ENCODE data around the gene ZSCAN5A.
A peak's percentile ranks its signal among the peaks of the same experiment; 100 is the strongest.

The ZSCAN5A gene

DNA sequence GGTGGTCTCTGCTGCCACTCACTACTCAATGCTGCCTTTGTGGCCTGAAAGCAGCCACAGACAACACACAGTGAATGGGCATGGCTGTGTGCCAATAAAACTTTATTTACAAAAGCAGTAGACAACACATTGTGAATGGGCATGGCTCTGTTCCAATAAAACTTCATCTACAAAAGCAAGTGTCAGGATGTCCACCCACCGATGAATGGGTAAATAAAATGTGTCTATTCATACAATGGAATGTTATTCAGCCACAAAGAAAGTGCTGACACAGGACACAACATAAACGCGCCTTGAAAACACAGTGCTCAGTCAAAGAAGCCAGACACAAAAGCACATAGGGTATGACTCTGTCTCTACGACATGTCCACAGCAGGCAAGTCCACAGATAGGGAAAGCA is 20.1 kb downstream of the ZSCAN5A start:
- no peak for TF ChIP-seq CEBPB (IDR thresholded peaks at IDR 0.05)
- 0 out of 2 replicates have a peak, but pooled peaks have one; percentile 7 for TF ChIP-seq NFIC (IDR thresholded peaks at IDR 0.05)

DNA sequence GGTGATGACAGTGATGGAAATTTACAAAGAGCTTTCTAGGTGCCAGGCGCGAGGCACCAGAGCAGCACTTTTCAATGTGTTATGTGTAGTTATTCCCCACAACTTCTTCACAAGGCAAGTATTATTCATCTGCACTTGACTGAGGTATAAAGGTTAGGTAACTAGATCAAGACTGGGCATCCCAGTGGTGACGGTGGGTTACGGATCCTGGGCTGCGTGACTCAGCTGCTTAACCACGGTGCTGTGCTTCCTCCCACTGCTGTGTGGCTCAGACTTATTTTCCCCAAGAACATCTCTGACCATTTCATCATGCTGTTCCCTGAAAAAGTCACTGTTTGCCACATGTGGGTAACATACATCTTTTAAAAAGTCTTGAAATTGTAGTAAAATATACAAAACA is 22.8 kb downstream of the ZSCAN5A start:
- TF ChIP-seq TEAD4 (IDR thresholded peaks at IDR 0.05) (no peak), TAF1 (IDR thresholded peaks at IDR 0.05; ENCODE audit: low read depth) (no peak), FOXM1 (IDR thresholded peaks at IDR 0.05; ENCODE audit: borderline replicate concordance, low read depth) (no peak), RAD21 (IDR thresholded peaks at IDR 0.05; ENCODE audit: low read depth) (no peak), EGR1 (IDR thresholded peaks at IDR 0.05) (no peak), CEBPB (IDR thresholded peaks at IDR 0.05) (no peak), YY1 (IDR thresholded peaks at IDR 0.05; ENCODE audit: low read depth) (no peak), NFIC (IDR thresholded peaks at IDR 0.05) (no peak), CREB1 (IDR thresholded peaks at IDR 0.05; ENCODE audit: low read depth) (no peak), TCF12 (IDR thresholded peaks at IDR 0.05; ENCODE audit: low read depth) (no peak), EP300 (IDR thresholded peaks at IDR 0.05; ENCODE audit: borderline replicate concordance) (no peak), ZBTB7A (IDR thresholded peaks at IDR 0.05; ENCODE audit: low read depth) (no peak)
- TF ChIP-seq, protein P1, sequence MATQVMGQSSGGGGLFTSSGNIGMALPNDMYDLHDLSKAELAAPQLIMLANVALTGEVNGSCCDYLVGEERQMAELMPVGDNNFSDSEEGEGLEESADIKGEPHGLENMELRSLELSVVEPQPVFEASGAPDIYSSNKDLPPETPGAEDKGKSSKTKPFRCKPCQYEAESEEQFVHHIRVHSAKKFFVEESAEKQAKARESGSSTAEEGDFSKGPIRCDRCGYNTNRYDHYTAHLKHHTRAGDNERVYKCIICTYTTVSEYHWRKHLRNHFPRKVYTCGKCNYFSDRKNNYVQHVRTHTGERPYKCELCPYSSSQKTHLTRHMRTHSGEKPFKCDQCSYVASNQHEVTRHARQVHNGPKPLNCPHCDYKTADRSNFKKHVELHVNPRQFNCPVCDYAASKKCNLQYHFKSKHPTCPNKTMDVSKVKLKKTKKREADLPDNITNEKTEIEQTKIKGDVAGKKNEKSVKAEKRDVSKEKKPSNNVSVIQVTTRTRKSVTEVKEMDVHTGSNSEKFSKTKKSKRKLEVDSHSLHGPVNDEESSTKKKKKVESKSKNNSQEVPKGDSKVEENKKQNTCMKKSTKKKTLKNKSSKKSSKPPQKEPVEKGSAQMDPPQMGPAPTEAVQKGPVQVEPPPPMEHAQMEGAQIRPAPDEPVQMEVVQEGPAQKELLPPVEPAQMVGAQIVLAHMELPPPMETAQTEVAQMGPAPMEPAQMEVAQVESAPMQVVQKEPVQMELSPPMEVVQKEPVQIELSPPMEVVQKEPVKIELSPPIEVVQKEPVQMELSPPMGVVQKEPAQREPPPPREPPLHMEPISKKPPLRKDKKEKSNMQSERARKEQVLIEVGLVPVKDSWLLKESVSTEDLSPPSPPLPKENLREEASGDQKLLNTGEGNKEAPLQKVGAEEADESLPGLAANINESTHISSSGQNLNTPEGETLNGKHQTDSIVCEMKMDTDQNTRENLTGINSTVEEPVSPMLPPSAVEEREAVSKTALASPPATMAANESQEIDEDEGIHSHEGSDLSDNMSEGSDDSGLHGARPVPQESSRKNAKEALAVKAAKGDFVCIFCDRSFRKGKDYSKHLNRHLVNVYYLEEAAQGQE (IDR thresholded peaks at IDR 0.05; ENCODE audit: low read depth) = no peak
- TF ChIP-seq, protein P2, sequence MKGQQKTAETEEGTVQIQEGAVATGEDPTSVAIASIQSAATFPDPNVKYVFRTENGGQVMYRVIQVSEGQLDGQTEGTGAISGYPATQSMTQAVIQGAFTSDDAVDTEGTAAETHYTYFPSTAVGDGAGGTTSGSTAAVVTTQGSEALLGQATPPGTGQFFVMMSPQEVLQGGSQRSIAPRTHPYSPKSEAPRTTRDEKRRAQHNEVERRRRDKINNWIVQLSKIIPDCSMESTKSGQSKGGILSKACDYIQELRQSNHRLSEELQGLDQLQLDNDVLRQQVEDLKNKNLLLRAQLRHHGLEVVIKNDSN (IDR thresholded peaks at IDR 0.05) = no peak
- TF ChIP-seq, protein P3, sequence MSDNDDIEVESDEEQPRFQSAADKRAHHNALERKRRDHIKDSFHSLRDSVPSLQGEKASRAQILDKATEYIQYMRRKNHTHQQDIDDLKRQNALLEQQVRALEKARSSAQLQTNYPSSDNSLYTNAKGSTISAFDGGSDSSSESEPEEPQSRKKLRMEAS (IDR thresholded peaks at IDR 0.05) = no peak

DNA sequence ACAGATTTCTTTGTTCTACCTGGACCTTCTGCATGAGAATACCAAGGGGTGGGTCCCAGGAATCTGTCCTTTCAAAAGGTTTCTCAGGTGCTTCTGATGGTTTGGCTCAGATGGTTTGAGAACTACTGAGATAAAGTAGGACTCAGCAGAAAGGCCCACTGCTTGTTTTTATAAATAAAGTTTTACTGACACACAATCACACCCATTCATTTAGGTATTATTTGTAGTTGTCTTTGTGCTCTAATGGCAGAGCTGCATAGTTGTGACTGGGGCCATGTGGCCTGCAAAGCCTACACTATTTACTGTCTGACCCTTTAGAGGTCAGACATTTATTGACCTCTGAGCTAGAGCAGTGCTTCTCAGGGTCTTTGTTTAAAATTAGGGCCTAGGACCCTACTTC is 24.5 kb downstream of the ZSCAN5A start:
- no peak for TF ChIP-seq TCF12 (IDR thresholded peaks at IDR 0.05; ENCODE audit: low read depth)
- no peak for TF ChIP-seq EGR1 (IDR thresholded peaks at IDR 0.05)
- TF ChIP-seq NFIC (IDR thresholded peaks at IDR 0.05) = no peak
- no peak for TF ChIP-seq TAF1 (IDR thresholded peaks at IDR 0.05; ENCODE audit: low read depth)
- TF ChIP-seq, protein P2 (IDR thresholded peaks at IDR 0.05) = no peak
- TF ChIP-seq, protein P3 (IDR thresholded peaks at IDR 0.05) = no peak
- no peak for TF ChIP-seq FOXM1 (IDR thresholded peaks at IDR 0.05; ENCODE audit: borderline replicate concordance, low read depth)
- no peak for TF ChIP-seq CREB1 (IDR thresholded peaks at IDR 0.05; ENCODE audit: low read depth)
- no peak for TF ChIP-seq ZBTB7A (IDR thresholded peaks at IDR 0.05; ENCODE audit: low read depth)
- TF ChIP-seq YY1 (IDR thresholded peaks at IDR 0.05; ENCODE audit: low read depth) = no peak
- TF ChIP-seq CEBPB (IDR thresholded peaks at IDR 0.05) = no peak

DNA sequence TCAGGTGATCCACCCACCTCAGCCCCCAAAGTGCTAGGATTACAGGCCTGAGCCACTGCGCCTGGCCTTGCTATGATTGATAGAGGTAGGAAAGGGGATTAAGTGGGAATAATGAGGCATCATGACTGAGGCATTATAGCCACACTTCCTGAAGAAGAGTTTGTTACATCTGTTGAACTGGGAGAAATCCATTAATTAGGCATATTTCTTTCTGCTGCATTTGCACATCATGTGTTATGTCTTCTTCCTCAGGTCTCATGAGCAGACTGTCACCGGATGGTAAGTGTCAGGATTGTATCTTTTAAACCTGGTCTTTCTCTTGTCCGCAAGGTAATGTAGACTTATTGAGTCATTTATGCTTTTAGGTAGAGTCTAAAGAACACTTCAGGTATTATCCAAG is 29.9 kb downstream of the ZSCAN5A start:
- TF ChIP-seq FOXM1 (IDR thresholded peaks at IDR 0.05; ENCODE audit: borderline replicate concordance, low read depth) (no peak), NFIC (IDR thresholded peaks at IDR 0.05) (no peak), TAF1 (IDR thresholded peaks at IDR 0.05; ENCODE audit: low read depth) (no peak), YY1 (IDR thresholded peaks at IDR 0.05; ENCODE audit: low read depth) (no peak), TEAD4 (IDR thresholded peaks at IDR 0.05) (no peak), ZBTB7A (IDR thresholded peaks at IDR 0.05; ENCODE audit: low read depth) (no peak), TCF12 (IDR thresholded peaks at IDR 0.05; ENCODE audit: low read depth) (no peak), CREB1 (IDR thresholded peaks at IDR 0.05; ENCODE audit: low read depth) (no peak), EGR1 (IDR thresholded peaks at IDR 0.05) (no peak), CEBPB (IDR thresholded peaks at IDR 0.05) (no peak), EP300 (IDR thresholded peaks at IDR 0.05; ENCODE audit: borderline replicate concordance) (no peak)
- TF ChIP-seq, protein P1 (IDR thresholded peaks at IDR 0.05; ENCODE audit: low read depth) = no peak
- TF ChIP-seq, protein P3 (IDR thresholded peaks at IDR 0.05) = no peak
- TF ChIP-seq, protein P2 (IDR thresholded peaks at IDR 0.05) = no peak

DNA sequence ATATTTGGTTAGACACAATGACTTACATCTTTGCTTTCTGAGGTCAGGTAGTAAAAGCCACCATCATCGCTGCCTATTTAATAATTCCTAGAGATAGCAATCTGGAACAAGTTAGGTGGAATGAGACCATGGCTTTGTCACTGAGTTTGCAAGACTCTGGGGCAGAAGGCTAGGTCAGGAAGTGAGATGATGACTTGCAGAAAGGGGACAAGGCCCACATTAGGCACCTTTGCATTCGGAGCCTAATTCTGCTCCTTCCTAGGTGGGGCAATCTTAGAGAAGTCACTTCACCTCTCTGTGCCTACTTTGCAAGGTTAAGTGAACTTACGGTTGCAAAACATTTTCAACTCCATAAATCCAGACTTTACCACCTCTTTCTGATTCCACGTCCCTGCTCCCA is 31.8 kb downstream of the ZSCAN5A start:
- TF ChIP-seq, protein P3 (IDR thresholded peaks at IDR 0.05) = no peak
- no peak for TF ChIP-seq RAD21 (IDR thresholded peaks at IDR 0.05; ENCODE audit: low read depth)
- no peak for TF ChIP-seq ZBTB7A (IDR thresholded peaks at IDR 0.05; ENCODE audit: low read depth)
- TF ChIP-seq NFIC (IDR thresholded peaks at IDR 0.05) = no peak
- TF ChIP-seq YY1 (IDR thresholded peaks at IDR 0.05; ENCODE audit: low read depth) = no peak
- no peak for TF ChIP-seq TEAD4 (IDR thresholded peaks at IDR 0.05)
- TF ChIP-seq EP300 (IDR thresholded peaks at IDR 0.05; ENCODE audit: borderline replicate concordance) = no peak
- TF ChIP-seq EGR1 (IDR thresholded peaks at IDR 0.05) = no peak
